GM18502 (cell line): ENCODE data around the gene SRPRA.
"Not testable (repeated sequence)": the region's sequence is repeated elsewhere in the genome, so short reads cannot be mapped to it uniquely, and the experiment has no call there.

Experiments
- ATAC-seq: cut with Tn5 transposase; IDR thresholded peaks from one replicate; pipeline ENCODE4 v1.9.1; 2021; ENCODE audit warnings: mild to moderate bottlenecking; ENCODE audit not compliant: unreplicated experiment, poor library complexity

Gene SRPRA

DNA sequence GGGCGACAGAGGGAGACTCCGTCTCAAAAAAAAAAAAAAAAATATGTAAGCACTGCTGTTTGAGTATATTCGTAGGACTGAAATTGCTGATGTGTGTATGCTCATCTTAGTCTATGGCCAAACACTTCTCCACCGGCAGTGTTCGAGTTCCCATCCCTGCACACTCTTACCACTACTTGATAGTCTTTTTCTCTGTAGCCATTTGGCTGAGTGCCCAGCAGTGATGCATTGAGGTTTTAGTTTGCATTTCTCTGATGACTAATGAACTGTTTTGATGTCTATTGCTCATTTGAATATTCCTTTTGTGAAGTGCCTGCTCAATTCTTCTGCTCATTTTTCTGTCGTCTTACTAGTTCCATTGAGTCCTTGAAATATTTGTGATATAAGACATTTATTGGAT is 16.1 kb upstream of the SRPRA start:
- peak; percentile 50 for ATAC-seq

- peak; percentile 71 for ATAC-seq
Measured at GRCh38 chr11:126282736-126283591, 14.3 kb upstream of the SRPRA start, which contains the start of gene TIRAP. Gene TIRAP, plus strand, starts transcription at chr11:126283093. Its CDS starts 7,802 bp downstream, at chr11:126290895.

DNA sequence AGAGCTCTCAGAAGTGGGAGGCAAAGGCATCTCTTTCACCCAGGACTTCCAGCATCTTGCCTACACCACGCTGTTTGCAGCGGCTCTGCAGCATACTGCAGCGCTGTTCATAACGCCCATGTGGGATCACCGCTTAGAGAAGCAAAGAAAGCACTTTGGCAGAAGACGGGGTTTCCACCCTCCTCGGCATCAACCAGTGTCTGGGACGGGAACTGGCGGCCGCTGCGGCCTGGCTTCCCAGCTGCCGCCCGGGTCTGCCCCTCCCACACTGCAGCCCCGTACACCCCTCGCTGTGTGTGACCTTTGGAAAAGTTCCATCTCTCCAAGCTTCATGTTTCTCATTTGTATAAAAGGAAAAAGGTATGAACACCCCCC is 13.7 kb upstream of the SRPRA start:
- ATAC-seq: no peak

GRCh38 chr11:126281666-126282175 is 13.0 kb upstream of the SRPRA start:
- ATAC-seq: no peak

DNA sequence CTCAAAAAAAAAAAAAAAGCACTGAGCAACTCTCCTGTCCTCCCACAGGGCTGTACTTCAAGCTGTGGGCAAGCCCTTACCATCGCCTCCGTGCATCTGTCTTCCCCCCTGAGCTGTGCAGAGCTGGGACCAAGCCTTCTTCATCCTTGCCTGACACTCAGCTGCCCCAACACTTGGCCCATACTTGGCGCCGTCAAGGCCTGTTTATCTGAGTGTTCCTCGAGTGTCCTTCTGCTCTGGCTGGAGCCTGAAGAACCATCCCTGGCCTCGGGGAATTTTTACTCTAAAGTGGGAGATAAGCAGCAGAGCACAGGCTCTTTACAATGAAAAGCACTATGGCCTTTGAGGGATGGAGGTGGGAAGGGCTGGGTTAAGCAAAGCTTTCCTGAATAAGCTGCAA is 12.6 kb upstream of the SRPRA start:
- no peak for ATAC-seq

DNA sequence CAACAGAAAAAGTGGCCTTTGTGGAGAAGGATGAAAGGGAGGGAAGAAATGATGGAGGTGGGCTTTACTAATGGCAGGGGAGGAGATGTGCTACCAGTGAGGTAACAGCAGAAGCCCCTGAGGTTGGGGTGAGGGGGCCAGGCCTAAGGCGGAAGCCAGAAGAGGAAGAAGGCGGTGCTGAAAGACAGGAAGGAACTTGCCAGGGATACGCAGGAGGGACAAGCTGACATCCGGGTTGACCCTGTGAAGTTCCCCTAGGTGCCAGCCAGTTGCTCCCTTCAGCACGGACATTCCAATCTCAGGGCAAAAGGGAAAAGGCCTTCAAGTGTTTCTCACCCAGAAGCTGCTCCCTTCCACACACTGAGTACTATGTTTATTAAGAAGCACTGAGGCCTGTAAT is 11.9 kb upstream of the SRPRA start:
- ATAC-seq: no peak

- ATAC-seq: no peak
Measured at GRCh38 chr11:126279191-126279590, 10.5 kb upstream of the SRPRA start.

- no peak for ATAC-seq
Measured at GRCh38 chr11:126277780-126278179, 9.1 kb upstream of the SRPRA start.

- ATAC-seq: no peak
Measured at GRCh38 chr11:126277322-126277721, 8.6 kb upstream of the SRPRA start.

DNA sequence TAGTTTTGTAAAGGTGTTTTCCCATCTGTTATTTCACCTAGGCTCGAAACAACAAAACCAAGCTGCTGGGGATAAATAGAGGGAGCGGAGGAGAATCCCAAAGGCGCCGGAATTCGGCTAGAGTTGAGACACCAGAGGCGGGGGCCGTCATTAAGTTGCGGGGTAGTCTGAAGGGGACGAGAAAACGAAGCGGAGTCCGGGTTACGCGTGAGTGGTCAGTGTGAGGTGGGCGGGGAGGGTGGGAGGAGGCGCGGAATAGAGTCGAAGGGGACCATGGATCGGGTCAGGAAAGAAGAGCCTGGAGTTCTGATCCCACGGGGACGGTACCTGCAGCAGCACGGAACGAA is 361 bp downstream of the SRPRA start:
- ATAC-seq: peak; percentile 3

GRCh38 chr11:126267650-126268049 is 1.0 kb downstream of the SRPRA start:
- no peak for ATAC-seq

DNA sequence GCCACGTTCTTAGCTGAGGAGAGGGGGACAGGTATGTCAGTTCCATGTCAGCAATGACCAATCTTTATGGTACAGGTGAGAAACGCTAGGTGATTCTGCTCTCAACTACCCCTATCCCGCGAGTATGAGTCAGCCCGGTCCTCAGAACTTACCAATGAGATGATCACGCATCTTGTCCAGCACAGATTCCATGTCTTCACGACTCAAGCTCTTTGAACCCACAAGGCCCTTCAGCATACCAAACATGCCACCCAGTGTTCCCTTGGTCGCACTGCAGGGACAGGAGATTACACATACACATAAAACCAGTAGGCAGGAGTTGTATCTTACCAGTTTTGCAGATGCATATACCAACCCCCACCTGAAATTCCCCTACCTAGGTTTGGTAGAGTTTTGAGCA is 2.9 kb downstream of the SRPRA start:
- no peak for ATAC-seq

GRCh38 chr11:126263489-126263888 is 5.2 kb downstream of the SRPRA start:
- no peak for ATAC-seq

DNA sequence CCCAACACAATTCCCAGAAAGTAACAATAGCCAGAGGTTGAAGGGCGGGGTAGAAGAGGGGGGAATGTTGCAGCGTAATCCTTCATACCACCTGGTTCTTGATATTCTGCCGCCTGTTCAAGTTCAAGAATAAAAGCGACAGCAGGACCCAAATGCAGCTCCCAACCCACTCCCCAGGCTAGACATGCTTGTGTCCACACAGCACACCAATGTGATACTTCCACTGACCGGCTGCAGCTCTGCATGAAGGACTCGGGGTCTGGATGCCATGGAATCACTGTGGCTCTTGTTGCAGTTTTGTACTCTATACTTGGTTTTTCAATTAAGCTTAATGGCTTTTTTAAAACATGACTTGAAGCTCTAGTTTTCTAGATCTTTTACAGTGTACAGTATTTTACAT is 6.5 kb downstream of the SRPRA start:
- ATAC-seq: no peak

DNA sequence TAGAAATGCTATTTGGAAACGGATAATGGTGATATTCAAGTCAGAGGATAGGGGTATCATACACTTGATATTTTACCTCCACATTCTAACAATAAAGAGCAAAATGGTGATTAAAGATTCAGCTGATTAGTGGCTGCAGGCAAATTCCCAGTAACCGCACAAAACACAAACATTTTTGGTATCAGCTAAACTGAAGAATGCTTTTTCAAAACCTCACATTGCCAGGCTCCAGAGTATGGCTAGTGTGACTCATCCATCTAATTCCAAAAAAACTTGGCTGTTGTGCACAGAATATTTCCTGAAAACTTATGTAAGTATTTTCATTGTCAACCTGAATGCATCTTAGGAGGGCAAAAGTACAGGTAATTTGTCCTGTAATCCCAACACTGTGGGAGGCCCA is 10.9 kb downstream of the SRPRA start:
- ATAC-seq: no peak

GRCh38 chr11:126257144-126257543 is 11.6 kb downstream of the SRPRA start:
- no peak for ATAC-seq

- ATAC-seq: no peak
Measured at GRCh38 chr11:126256216-126256615, 12.5 kb downstream of the SRPRA start.

GRCh38 chr11:126255507-126255906 is 13.2 kb downstream of the SRPRA start:
- not testable (repeated sequence) for ATAC-seq

DNA sequence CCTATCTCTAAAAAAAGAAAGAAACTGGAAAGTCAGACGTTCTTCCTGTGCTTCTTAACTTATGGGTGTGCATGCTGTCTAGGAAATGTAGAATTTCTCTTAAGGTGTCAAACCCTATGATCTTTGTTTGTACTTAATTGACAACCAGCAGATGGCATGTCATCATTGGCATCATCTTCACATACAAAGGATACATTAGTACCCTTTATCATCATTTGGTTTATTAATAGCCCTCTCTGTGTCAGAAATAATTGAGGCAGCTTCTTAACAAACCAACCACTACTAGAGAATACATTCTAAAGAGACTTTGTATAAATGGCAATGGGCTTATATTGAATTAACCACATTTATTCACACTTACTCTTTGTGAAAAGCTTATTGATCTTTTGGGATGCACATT is 13.9 kb downstream of the SRPRA start:
- ATAC-seq: no peak

DNA sequence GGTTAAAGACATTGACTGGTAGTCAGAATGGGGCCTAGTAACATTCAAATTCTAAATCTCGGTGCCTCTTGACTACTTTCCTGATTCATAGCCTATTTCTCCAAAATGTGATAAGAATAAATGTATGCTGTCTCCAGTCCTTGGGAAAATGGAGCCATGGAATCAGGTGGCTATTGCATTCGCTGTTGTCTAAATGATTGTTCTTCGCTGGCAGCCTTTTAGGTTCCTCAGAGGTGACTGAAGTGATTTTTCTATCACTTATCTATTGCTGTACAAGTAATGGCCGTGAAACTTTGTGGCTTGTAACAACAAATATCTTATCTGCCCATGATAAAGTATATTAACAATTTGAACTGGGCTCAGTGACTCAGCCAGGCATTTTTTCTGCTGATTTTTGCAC is 15.4 kb downstream of the SRPRA start:
- ATAC-seq: no peak

GRCh38 chr11:126246636-126247035 is 22.1 kb downstream of the SRPRA start:
- no peak for ATAC-seq

GRCh38 chr11:126233391-126233790 is 35.3 kb downstream of the SRPRA start:
- no peak for ATAC-seq
